GM23338 (cell line): ENCODE measurements around the gene GRK5. TPM values are rescaled to one million over a fixed set of nuclear protein-coding genes. Genes with fewer than 3 reads are reported as not detected.

Source experiments
- ATAC-seq: fragments of 200-7000 bp; cut with Tn5 transposase; 3 replicates; pipeline ENCODE4 v1.9.1; 2020
- DNase-seq: peaks from one replicate; pipeline ENCODE4 v3.0.0-alpha.2; 2015; ENCODE audit warnings: low spot score
- H2AFZ ChIP-seq: fragments of 200-600 bp; sonication (generic); 2 replicates; pipeline ENCODE4 v1.8.0; 2016; ENCODE audit warnings: antibody characterized with exemption, mild to moderate bottlenecking, moderate library complexity
- H3F3A ChIP-seq: fragments of 200-600 bp; sonication (generic); replicated peaks from 2 replicates; pipeline ENCODE4 v1.8.0; 2017; ENCODE audit warnings: antibody characterized with exemption, mixed run types, low read depth
- H3K27ac ChIP-seq: fragments of 200-600 bp; sonication (generic); 2 replicates; pipeline ENCODE4 v1.6.1; 2016; ENCODE audit warnings: low read depth
- H3K27me3 ChIP-seq: fragments of 200-600 bp; sonication (generic); 2 replicates; pipeline ENCODE4 v1.8.0; 2016; ENCODE audit warnings: mild to moderate bottlenecking, mixed run types, moderate library complexity; ENCODE audit not compliant: insufficient read depth
- H3K36me3 ChIP-seq: fragments of 200-600 bp; sonication (generic); 2 replicates; pipeline ENCODE4 v1.8.0; 2016; ENCODE audit warnings: mild to moderate bottlenecking; ENCODE audit not compliant: insufficient read depth
- H3K4me1 ChIP-seq: fragments of 200-600 bp; sonication (generic); 2 replicates; pipeline ENCODE4 v1.8.0; 2016; ENCODE audit warnings: mild to moderate bottlenecking, moderate library complexity; ENCODE audit not compliant: insufficient read depth
- H3K4me2 ChIP-seq: fragments of 200-600 bp; sonication (generic); 2 replicates; pipeline ENCODE4 v1.7.1; 2017; ENCODE audit warnings: mixed run types
- H3K4me3 ChIP-seq: fragments of 200-600 bp; sonication (generic); 2 replicates; pipeline ENCODE4 v1.6.1; 2016; ENCODE audit warnings: mixed run types
- H3K79me2 ChIP-seq: fragments of 200-600 bp; sonication (generic); replicated peaks from 2 replicates; pipeline ENCODE4 v1.8.0; 2017; ENCODE audit warnings: mild to moderate bottlenecking; ENCODE audit not compliant: insufficient read depth
- H3K9me2 ChIP-seq: fragments of 200-600 bp; sonication (generic); 2 replicates; pipeline ENCODE4 v1.8.0; 2017; ENCODE audit not compliant: insufficient read depth
- H4K20me1 ChIP-seq: fragments of 200-600 bp; sonication (generic); replicated peaks from 2 replicates; pipeline ENCODE4 v1.8.0; 2017; ENCODE audit warnings: mild to moderate bottlenecking; ENCODE audit not compliant: insufficient read depth
- H3K27ac Mint-ChIP-seq: 2 replicates; pipeline ENCODE4 v1.8.0; 2020; ENCODE audit warnings: inconsistent platforms, mild to moderate bottlenecking, moderate library complexity, mixed read lengths
- H3K27me3 Mint-ChIP-seq: 3 replicates; pipeline ENCODE4 v1.8.0; 2022; ENCODE audit warnings: low read depth, mild to moderate bottlenecking, moderate library complexity, mixed read lengths, inconsistent platforms; ENCODE audit not compliant: insufficient read depth, poor library complexity
- H3K36me3 Mint-ChIP-seq: 3 replicates; pipeline ENCODE4 v1.8.0; 2021; ENCODE audit warnings: low read depth, mild to moderate bottlenecking, inconsistent platforms, moderate library complexity, mixed read lengths
- H3K4me1 Mint-ChIP-seq: 3 replicates; pipeline ENCODE4 v1.8.0; 2020; ENCODE audit warnings: mild to moderate bottlenecking, inconsistent platforms, mixed read lengths
- H3K4me3 Mint-ChIP-seq: 3 replicates; pipeline ENCODE4 v1.8.0; 2021; ENCODE audit warnings: moderate library complexity, mild to moderate bottlenecking, inconsistent platforms, mixed read lengths
- H3K9me3 Mint-ChIP-seq: 3 replicates; pipeline ENCODE4 v1.8.0; 2020; ENCODE audit warnings: moderate library complexity, mild to moderate bottlenecking, inconsistent platforms, mixed read lengths
- CREB1 ChIP-seq: fragments of 250-450 bp; sonication (Bioruptor Pico); IDR thresholded peaks from 2 replicates; pipeline ENCODE4 v1.5.0; 2020; ENCODE audit warnings: low read depth, mild to moderate bottlenecking, moderate library complexity
- ETS1 ChIP-seq: IDR thresholded peaks from 2 replicates; pipeline ENCODE4 v1.6.1; 2016; ENCODE audit warnings: antibody characterized with exemption
- EZH2 ChIP-seq: fragments of 200-600 bp; sonication (generic); IDR thresholded peaks from one replicate; pipeline ENCODE4 v1.8.0; 2017; ENCODE audit warnings: antibody characterized with exemption, mild to moderate bottlenecking, low read depth; ENCODE audit not compliant: unreplicated experiment
- EZH2phosphoT487 ChIP-seq: fragments of 200-600 bp; sonication (generic); IDR thresholded peaks from one replicate; pipeline ENCODE4 v1.8.1; 2018; ENCODE audit warnings: antibody characterized with exemption; ENCODE audit not compliant: unreplicated experiment
- NANOG ChIP-seq: IDR thresholded peaks from 2 replicates; pipeline ENCODE4 v1.6.1; 2016; ENCODE audit warnings: antibody characterized with exemption, borderline replicate concordance
- REST ChIP-seq: IDR thresholded peaks from one replicate; pipeline ENCODE4 v1.6.1; 2018; ENCODE audit warnings: antibody characterized with exemption; ENCODE audit not compliant: unreplicated experiment
- ZNF462 ChIP-seq: fragments of 250-450 bp; sonication (Bioruptor Pico); IDR thresholded peaks from 2 replicates; pipeline ENCODE4 v1.5.0; 2020; ENCODE audit warnings: mild to moderate bottlenecking, moderate library complexity
- polyA plus RNA-seq: library from polyadenylated mRNA; unstranded; fragments of >200 nt; fragmentation: Nextera tagmentation; extraction: Ambion mirVana; gene quantifications from 2 replicates; pipeline ENCODE4 v1.2.1, GENCODE V29; 2016
- total RNA-seq: library from RNA; depleted of rRNA; stranded (reverse); fragments of >200 nt; shearing (Covaris generic); gene quantifications from 2 replicates; pipeline ENCODE4 v1.2.3, GENCODE V29; 2014

The GRK5 gene
- total and polyA plus RNA-seq, 2 experiments from 2014 or later: 0.53 to 2.0 TPM

- TF ChIP-seq ETS1 (no peak), EZH2phosphoT487 (no peak), ZNF462 (CRISPR knock-in tag) (no peak)
Observed at GRCh38 chr10:119215371-119215770, 8.0 kb downstream of the GRK5 start (continued).

- Histone ChIP-seq H2AFZ (no peak overlapping the region), H3K4me1 (peaks cover 26% of the 10 kb centered on the region), H3K79me2 (no peaks in the 10 kb centered on the region), H3K4me3 (no peak overlapping the region), H4K20me1 (no peaks in the 10 kb centered on the region), H3K9me2 (no peaks in the 10 kb centered on the region), H3K27ac (no peak overlapping the region), H3K27me3 (no peaks in the 10 kb centered on the region), H3K4me2 (no peak overlapping the region), H3K36me3 (no peaks in the 10 kb centered on the region), H3F3A (0 out of 2 replicates have a peak, but pooled peaks cover 3% of the 10 kb centered on the region)
- ATAC-seq (no peak), DNase-seq (no peak)
- H3K27me3 Mint-ChIP-seq: peaks cover 15% of the 10 kb centered on the region
- H3K36me3 Mint-ChIP-seq: no peaks in the 10 kb centered on the region
- H3K4me1 Mint-ChIP-seq: peaks cover 40% of the 10 kb centered on the region
- no peaks in the 10 kb centered on the region for H3K9me3 Mint-ChIP-seq
- no peak overlapping the region for H3K27ac Mint-ChIP-seq
- no peak overlapping the region for H3K4me3 Mint-ChIP-seq
- TF ChIP-seq REST (no peak), NANOG (no peak), CREB1 (CRISPR knock-in tag) (no peak), EZH2phosphoT487 (no peak), EZH2 (no peak), ETS1 (no peak)
Observed at GRCh38 chr10:119216127-119216526, 8.8 kb downstream of the GRK5 start.
